GM12874 (cell line): ENCODE results near the gene IFT122.

ENCODE experiments used
- CTCF ChIP-seq: IDR thresholded peaks from 2 replicates; pipeline ENCODE4 v1.5.1; 2011; ENCODE audit warnings: low read depth, mild to moderate bottlenecking, control low read depth, low read length, moderate library complexity; ENCODE audit not compliant: insufficient read depth

The IFT122 gene

GRCh38 chr3:129554356-129555152, 114.5 kb downstream of the IFT122 start:
- TF ChIP-seq CTCF: no peak

- TF ChIP-seq CTCF: no peak
Measured at GRCh38 chr3:129555153-129555550, 115.1 kb downstream of the IFT122 start.

- TF ChIP-seq CTCF: no peak
Measured at GRCh38 chr3:129555616-129556357, 115.8 kb downstream of the IFT122 start.

GRCh38 chr3:129556358-129556695, 116.3 kb downstream of the IFT122 start:
- no peak for TF ChIP-seq CTCF

- no peak for TF ChIP-seq CTCF
Measured at GRCh38 chr3:129556890-129557547, 117.0 kb downstream of the IFT122 start.

- no peak for TF ChIP-seq CTCF
Measured at GRCh38 chr3:129557548-129557894, 117.5 kb downstream of the IFT122 start.

GRCh38 chr3:129558081-129558771, 118.2 kb downstream of the IFT122 start:
- TF ChIP-seq CTCF: no peak
